NCI-H526 (cell line): Measurements from ENCODE around the gene STAB1.
"Not testable (repeated sequence)": the region's sequence is repeated elsewhere in the genome, so short reads cannot be mapped to it uniquely, and the experiment has no call there.

Experiments used
- DNase-seq, 2 experiments: peaks; one replicate each; lab custom pipeline; 2025; lab: John Stamatoyannopoulos, UW

STAB1 gene

DNA sequence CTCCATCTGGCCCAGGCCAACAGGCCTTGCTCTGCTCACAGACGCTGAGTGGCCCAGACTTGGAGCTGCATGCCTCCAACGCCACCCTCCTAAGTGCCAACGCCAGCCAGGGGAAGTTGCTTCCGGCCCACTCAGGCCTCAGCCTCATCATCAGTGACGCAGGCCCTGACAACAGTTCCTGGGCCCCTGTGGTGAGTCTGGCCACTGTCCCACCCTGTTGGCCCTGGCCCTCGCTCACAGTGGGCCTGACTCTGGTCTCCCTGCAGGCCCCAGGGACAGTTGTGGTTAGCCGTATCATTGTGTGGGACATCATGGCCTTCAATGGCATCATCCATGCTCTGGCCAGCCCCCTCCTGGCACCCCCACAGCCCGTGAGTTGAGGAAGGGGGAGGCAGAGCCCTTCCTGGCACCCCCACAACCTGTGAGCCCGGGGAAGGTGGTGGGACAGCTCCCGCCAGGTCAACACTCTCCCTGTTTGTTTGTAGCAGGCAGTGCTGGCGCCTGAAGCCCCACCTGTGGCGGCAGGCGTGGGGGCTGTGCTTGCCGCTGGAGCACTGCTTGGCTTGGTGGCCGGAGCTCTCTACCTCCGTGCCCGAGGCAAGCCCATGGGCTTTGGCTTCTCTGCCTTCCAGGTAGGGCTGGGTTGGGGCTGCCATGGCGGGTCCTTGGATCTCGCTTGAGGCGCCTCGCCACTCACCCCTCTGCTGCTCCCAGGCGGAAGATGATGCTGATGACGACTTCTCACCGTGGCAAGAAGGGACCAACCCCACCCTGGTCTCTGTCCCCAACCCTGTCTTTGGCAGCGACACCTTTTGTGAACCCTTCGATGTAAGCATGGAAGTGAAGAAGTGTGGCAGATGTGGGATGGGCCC lies 28.5 kb downstream of the STAB1 start:
- no peak for DNase-seq

DNA sequence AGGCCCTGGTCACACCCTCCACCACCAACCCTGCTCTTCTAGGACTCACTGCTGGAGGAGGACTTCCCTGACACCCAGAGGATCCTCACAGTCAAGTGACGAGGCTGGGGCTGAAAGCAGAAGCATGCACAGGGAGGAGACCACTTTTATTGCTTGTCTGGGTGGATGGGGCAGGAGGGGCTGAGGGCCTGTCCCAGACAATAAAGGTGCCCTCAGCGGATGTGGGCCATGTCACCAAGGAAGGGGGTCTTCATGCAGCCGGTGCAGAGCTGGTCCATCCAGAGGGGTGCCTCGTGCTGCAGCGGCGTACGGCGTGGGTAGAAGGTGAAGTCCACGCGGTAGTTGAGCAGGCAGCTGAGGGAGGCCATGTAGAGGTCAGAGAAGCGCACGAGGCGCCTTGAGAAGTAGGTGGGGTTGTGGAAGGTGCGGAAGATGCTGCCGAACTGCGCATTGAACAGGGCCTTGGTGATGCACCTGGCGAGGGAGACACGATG lies 29.2 kb downstream of the STAB1 start:
- DNase-seq: no peak

DNA sequence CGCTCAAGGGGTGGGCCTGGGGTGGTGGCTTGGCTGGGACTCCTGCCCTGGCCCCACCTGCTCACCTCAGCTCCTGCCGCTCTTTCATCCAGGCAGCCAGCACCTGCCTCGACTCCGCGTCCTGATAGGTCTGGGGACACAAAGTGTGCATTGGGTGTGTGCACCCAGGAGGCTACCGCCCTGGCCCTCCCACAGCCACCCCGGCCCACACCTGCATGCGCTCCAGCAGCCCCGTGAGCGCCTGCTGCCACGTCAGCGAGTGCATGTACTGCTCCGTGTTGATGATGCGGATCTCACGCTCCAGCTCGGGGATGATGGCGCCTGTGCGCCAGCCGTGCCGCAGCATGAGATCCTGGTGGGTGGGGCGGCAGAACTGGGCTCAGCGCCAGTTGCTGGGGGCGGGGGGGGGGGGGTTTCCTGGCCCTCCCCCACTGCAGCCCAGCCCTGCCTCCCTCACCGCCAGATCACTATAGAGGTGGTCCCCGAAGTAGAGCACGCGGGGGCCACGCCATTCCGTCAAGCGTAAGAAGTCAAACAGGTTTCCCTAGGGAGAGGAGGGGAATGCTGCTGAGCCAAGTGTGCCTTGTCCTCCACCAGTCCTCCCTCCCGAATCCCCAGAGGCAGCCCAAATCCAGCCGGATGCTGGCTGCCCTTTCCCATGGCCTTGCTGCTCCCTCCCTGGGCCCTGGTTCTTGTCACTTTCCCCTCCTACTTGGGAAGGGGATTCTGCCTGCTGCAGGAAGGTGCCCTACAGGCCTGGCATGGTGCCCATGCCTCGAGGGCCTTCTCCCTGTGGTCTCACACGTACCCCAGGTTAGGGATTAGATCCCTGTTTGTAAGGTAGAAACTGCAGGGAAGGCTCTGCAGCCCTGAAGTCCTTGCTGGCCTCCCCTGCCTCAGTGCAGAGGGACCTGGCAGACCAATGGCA lies 29.9 kb downstream of the STAB1 start:
- DNase-seq: no peak

DNA sequence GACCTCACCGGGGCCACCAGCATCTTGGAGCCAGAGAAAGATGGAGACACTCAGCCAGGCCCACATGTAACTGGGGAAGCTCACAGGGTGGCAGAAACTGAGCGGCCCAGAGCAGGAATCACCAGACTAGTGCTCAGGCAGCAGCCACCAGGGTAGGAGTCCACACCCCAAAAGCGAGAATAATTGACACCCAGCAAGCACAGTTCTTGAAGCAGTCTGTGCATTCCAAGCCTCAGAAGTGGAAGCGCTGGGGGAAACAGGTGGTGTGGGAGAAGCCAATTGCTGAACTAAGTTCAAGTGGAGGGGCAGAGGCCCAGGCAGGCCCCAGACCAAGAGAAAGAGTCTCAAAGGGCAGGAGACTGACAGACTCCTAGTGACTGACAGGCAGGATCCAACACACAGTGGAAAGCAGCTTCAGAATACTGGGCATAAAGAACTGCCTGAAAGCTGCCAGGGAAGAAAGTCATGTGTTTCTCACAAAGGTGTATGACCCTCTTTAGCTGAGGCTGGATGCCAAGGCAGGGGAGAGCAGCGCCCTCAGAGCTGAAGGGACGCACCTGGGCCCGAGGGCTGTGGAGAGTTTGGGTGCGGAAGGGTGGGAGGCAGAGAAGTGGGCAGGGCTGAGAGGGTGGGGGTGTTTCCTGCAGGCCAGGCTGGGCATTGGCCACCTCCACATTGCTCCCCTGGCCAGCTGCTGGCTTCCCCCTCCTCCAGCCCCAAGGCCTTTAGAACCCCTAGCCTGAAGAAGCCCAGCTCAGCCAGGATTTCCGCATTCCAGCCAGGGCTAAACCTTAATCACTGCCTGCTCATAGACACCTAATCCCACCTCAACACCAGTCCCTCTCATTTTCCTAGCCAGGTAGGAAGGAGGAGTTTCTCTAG lies 30.8 kb downstream of the STAB1 start:
- DNase-seq: no peak

DNA sequence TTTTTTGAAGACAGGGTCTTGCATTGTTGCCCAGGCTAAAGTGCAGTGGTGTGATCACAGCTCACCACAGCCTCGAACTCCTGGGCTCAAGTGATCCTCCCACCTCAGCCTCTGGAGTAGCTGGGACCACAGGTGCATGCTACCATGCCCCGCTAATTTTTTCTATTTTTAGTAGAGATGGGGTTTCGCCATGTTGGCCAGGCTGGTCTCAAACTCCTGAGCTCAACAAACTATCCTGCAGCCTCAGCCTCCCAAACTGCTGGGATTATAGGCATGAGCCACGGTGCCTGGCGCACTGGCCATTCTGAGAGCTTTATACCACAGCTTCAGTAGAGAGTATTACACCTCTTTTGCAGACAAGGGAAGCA lies 31.5 kb downstream of the STAB1 start:
- not testable (repeated sequence) for DNase-seq

DNA sequence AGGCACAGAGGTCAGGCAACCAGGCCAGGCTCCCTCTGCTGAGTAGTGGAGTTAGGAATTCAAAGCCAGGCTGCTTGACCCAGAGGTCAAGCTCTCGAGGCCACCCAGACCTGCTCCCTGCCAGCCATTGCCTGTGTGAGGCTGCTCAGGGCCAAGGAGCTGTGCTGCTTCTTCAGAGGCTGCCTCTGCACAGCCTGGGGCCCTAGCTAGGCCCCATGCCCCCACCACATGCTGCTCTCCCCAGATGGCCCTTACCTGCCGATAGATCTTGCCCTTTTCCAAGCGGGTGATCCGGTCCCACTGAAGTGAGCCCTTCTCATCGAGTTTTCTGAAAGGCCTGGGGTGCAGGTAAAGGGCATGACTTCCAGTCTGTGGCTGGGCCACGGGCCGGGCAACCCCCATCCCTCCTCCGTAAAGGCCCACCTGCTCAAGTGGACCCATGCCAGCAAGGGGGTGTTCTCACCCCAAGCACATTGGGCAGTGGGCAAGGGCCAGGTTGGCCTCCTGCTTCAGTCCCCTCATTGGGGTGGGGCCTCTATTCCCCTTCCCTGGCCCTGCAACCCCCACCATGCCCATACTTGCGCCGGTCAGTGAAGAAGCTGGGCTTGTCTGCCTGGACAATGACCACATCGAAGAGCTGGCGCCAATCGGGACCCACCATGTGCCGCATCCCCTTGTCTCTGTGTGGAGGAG lies 32.0 kb downstream of the STAB1 start:
- DNase-seq: no peak

DNA sequence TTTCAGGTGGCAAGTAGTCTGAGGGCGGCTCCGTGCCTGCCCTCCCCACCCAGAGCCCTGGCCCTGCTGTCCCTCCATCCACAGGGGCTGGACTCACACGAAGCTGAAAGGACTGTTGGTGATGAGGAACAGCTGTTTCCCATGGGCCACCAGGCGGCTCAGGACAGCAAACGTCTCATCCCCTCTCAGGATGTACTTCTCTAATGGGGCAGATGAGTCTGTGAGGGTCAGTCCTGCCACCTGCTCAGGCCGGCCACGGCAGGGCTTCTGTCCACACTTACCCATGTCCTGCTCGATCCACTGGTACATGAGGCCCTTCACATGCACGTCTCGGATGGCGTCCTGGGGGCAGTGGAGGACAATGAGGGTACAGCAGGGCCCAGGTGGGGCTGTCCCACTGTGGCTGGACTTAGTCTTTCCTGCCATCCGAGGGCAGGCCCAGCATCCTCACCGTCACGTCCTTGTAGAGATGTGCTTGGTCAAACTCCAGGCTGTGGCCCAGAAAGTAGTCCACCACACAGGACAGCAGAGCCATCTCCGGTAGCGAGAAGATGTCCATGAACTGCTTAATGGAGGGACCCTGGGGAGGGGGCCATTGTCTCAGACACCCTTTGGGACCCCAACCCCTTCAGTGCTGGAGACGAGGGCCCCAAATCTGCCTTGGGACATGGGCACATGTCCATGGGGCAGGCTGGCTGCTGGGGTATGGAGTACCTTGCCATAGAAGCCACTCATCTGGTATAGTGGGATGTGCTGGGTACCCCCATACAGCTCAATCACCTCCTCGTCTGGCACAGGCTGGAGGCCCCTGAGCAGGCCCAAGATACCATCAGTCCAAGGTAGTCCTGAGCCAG lies 32.8 kb downstream of the STAB1 start:
- DNase-seq: no peak

DNA sequence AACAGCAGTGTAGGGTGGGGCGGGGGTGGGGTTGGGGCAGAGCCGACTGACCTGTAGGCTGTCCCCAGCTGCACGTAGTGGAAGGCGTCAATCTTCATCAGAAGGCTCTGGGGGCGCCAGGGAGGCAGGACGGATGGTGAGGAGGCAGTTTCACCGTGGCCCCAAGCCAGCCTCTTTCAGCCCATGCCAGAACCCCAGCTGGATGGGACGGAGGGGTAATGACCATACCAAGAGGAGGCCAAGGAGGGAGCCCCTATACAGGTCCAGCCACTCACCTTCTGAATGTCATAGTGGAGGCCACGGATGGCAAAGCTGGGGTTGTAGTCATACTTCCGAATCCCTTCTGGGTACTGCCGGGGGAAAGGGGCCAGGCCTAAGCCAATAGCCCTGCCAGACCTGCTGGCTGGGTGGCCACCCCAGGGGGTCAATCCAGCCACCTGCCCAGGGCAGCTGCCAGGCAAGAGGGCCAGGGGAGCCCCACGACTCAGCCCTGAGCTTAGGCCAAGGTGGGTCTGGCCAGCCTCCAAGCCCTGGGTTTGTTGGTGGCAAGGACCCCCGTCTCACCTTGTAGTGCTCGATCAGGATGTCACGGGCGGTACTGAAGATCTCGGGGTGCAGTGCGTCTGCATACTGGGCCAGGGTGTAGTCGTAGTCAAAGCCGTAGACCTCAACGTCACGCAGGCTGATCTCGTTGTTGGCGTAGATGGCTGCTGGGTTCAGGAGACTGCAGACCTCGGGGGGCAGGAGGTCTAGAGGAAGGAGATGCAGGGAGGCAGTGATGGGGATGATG lies 33.6 kb downstream of the STAB1 start:
- no peak for DNase-seq

DNA sequence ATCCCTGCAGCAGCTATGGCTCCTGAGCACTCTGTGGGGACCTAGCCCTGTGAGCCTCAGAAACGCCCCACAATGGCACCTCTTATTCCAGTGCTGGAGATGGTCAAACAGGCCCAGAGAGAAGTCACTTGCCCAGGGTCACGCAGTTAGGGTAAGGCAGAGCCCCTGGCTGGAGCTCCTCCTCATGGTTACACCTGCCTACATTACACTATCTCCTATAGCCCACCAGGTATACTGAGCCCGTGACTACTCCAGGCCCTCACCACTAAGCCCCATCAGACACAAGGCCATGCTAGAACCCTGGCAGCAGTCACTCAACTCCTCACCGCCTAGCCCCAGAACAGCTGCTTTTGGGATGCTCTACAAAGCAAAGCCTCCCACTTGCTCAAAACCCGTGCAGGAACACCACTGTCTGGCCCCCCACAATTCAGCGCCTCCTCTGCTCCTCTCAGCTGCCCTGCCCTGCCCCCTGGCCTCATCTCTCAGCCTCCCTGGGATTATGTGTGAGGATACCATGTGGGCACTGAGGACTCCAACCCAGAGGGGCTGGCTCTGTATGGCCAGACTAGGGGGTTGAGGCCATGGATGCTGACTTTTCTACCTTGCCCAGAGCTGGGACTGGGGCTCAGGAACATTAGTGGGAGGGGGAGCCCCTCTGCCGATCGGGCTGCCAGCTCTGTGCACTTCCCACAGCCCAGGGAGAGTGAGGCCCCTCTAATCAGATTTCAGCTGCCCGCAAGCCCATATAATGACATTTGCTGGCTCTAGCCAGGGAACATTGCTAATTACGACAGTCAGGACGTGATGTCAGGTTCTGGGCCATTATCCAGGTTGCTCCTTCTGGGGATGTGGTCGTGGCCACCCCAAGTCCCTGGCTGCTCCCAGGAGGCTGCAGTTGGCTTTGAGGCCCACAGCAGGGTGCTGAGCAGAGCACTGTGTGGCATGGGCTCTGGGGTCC lies 34.5 kb downstream of the STAB1 start:
- DNase-seq: no peak

DNA sequence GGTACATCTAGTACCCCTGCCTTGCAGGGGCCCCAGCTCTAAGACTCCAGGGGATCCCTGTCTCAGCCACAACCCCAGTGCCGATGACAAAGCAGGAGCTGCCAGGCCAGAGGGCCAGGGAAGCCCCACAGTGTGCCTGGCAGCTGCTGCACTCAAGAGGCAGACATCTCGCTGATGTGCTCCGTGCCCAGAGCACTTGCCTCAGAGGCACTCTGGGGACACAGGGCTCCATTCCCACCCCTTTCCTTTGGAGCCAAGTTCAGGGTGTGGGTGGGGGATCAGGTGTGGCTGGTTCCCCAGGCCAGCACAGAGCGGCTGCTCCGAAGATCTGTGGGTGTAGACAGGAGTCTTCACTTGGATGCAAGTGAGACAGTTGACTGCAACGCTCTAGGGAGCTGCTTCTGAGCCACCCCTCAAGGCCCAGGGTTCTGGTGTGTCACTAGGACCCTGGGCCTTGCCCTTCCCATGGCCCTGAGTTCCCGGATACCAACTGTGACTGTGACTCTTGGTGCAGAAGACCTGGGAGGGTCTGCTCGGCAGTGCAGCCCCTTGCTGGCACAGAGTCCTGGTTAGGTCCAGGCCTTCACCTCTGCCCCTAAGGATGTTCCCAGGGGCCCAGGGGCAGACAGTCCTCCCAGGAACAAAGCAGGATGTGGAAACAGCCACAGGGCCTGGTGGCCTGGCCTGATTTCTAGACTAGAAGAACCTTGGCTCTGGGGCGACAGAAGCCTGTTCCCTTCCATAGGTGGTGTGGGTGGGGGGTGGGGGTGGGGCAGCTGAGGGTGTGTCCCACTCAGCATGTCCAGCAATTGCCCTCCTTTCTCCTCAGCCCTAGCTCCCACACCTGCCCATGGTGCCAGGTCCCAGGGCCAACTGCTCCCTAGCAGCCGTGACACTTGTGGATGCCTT lies 36.0 kb downstream of the STAB1 start:
- no peak for DNase-seq

DNA sequence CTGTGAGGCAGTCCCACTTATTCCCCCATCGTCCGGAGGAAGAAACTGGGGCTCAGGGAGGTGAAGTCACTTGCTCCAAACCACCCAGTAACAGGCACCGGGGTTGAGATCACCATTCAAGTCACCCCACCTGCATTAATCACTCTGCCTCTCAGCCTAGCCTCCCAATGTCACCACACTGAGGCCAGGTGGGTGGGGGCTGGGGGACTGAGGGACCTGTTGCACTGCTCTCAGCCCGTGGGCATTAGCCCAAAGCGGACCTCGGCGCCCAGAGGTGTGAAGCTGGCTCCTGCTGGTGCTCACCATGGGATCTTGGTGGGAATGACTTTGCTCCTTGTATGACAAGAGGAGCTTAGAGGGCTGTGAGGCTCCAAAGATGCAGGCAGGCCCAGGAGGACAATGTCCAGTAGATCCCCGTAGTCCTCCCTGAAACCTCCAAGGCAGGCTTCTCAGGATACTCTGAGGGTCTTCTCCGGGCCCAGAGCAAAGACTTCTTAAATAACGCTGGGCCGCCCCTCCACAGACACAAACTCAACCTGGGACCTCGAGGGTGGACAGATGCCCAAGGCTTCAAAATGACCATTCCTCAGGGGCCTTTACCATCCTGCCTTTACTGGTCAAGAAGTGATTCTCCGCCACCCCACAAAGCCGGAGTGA lies 36.9 kb downstream of the STAB1 start:
- DNase-seq: no peak

DNA sequence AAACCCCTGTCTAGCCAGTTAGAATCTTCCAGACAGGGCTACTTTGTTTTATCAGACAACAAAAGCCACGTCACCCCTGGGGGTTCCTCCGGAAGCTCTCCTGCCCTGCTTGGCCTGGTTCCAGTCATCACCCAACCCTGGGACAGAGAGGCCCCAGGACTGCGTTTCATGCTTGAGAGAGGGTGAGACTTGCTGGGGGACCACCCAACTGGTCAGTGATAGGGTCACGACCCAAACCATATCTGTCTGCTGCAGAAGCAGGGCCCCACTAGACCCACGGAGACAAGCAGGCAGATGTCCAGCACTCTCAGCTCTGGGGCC lies 37.3 kb downstream of the STAB1 start:
- no peak for DNase-seq

DNA sequence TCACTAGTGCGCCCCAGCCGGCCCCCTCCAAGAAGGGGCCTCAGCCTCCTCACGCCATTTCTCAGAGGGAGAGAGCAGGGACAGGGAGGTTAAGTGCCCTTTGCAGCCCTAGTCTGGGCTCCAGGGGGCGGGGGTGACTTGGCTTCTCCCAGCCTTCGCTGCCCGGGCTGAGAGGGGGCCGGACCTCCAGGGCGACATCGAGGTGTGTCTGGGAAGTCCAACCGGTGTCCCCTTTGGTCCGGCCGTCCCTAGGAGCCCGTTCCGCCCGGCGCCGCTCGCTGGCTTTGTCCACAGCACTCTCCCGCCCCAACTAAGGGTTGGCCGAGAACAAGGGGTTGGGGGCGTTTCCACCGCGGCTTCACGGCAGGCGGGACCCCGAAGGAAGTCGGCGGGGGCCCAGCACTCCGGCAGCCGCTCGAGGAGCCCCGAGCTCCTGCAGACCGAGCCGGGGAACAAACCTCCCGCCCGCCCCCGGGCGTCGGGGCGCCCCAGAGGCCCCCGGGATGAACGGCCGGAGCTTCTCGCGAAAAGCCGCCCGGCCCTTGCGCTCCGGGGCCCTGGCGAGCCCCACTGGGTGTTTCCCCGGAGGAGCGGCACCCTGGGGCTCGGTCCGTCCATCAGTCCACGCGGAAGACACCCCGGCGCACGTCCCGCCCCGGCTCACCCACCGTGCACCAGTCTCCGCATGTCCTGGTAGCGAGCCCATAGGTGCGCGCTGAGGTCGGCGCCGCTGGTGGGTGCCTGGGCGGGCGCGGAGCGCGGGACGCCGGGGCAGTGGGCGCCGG lies 37.9 kb downstream of the STAB1 start:
- peak in 1 of 2 experiments; percentile 61 for DNase-seq

DNA sequence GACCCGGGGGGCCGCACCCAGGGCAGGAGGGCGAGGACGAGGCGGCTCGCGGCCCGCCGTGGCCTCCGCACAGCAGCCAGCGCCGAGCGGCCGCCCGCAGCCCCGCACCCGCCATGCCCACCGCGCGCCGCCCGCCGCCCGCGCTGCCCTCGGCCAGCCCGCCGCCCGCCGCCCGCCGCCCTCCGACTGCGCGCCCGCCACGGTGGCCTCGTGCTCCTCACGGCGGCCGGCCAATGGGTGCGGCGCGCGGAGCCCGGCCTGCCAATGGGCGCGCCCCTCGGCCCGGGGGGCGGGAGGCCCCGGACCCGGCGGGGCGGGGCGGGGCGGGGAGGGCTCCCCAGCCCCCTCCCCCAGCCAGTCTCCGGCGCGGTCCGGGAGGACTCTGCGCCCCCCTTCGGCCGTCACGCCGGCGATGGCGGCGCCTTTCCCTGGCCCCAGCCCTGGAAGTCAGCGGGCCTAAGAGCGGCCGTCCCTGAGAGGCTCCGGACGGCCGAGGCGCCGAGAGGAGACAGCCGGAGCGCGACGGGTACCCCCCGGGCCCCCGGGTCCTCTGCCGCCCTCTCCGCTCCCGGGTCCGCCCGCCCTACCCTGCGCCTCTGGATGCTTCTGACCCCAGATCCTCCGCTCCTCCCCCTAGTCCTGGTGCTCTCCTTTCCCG lies 38.6 kb downstream of the STAB1 start, which contains the start of gene NT5DC2:
NT5DC2 (minus strand) TSS at position 235 of the 658 bp plus-strand sequence; CDS start at position 115, 120 bp downstream.
- DNase-seq: peak; percentile 30 to 96
